ENCODE data around the gene BMPR2.

The BMPR2 gene

GRCh38 chr2:202375033-202375608 is 1.0 kb upstream of the BMPR2 start:
- no peak for TF ChIP-seq GATA3 (IDR thresholded peaks at IDR 0.05; ENCODE audit: low read depth, low read length)
- TF ChIP-seq GATA2 (IDR thresholded peaks at IDR 0.05; ENCODE audit: low read depth, low read length), result no peak

- TF ChIP-seq GATA3 (IDR thresholded peaks at IDR 0.05; ENCODE audit: low read depth, low read length) (no peak), GATA2 (IDR thresholded peaks at IDR 0.05; ENCODE audit: low read depth, low read length) (no peak)
Observed at GRCh38 chr2:202376460-202377206, 506 bp downstream of the BMPR2 start.

- no peak for TF ChIP-seq GATA2 (IDR thresholded peaks at IDR 0.05; ENCODE audit: low read depth, low read length)
Observed at GRCh38 chr2:202377207-202377761, 1.2 kb downstream of the BMPR2 start.

- TF ChIP-seq GATA3 (IDR thresholded peaks at IDR 0.05; ENCODE audit: low read depth, low read length), result no peak
- TF ChIP-seq GATA2 (IDR thresholded peaks at IDR 0.05; ENCODE audit: low read depth, low read length), result no peak
Observed at GRCh38 chr2:202378001-202378400, 1.9 kb downstream of the BMPR2 start.

GRCh38 chr2:202378662-202379358 is 2.7 kb downstream of the BMPR2 start:
- TF ChIP-seq GATA2 (IDR thresholded peaks at IDR 0.05; ENCODE audit: low read depth, low read length), result no peak
- TF ChIP-seq GATA3 (IDR thresholded peaks at IDR 0.05; ENCODE audit: low read depth, low read length), result no peak

- TF ChIP-seq GATA3 (IDR thresholded peaks at IDR 0.05; ENCODE audit: low read depth, low read length) (no peak), GATA2 (IDR thresholded peaks at IDR 0.05; ENCODE audit: low read depth, low read length) (no peak)
Observed at GRCh38 chr2:202382684-202383083, 6.6 kb downstream of the BMPR2 start.

GRCh38 chr2:202387608-202388342 is 11.6 kb downstream of the BMPR2 start:
- TF ChIP-seq GATA2 (IDR thresholded peaks at IDR 0.05; ENCODE audit: low read depth, low read length), result no peak
- TF ChIP-seq GATA3 (IDR thresholded peaks at IDR 0.05; ENCODE audit: low read depth, low read length), result no peak

GRCh38 chr2:202400941-202401340 is 24.8 kb downstream of the BMPR2 start:
- TF ChIP-seq GATA3 (IDR thresholded peaks at IDR 0.05; ENCODE audit: low read depth, low read length), result no peak
- no peak for TF ChIP-seq GATA2 (IDR thresholded peaks at IDR 0.05; ENCODE audit: low read depth, low read length)

GRCh38 chr2:202405798-202406197 is 29.7 kb downstream of the BMPR2 start:
- TF ChIP-seq GATA2 (IDR thresholded peaks at IDR 0.05; ENCODE audit: low read depth, low read length) (no peak), GATA3 (IDR thresholded peaks at IDR 0.05; ENCODE audit: low read depth, low read length) (no peak)

GRCh38 chr2:202406445-202406978 is 30.4 kb downstream of the BMPR2 start:
- TF ChIP-seq GATA3 (IDR thresholded peaks at IDR 0.05; ENCODE audit: low read depth, low read length) (no peak), GATA2 (IDR thresholded peaks at IDR 0.05; ENCODE audit: low read depth, low read length) (no peak)

GRCh38 chr2:202408546-202409140 is 32.5 kb downstream of the BMPR2 start:
- TF ChIP-seq GATA2 (IDR thresholded peaks at IDR 0.05; ENCODE audit: low read depth, low read length) (no peak), GATA3 (IDR thresholded peaks at IDR 0.05; ENCODE audit: low read depth, low read length) (no peak)

- no peak for TF ChIP-seq GATA2 (IDR thresholded peaks at IDR 0.05; ENCODE audit: low read depth, low read length)
- no peak for TF ChIP-seq GATA3 (IDR thresholded peaks at IDR 0.05; ENCODE audit: low read depth, low read length)
Observed at GRCh38 chr2:202410092-202410491, 34.0 kb downstream of the BMPR2 start.

- TF ChIP-seq GATA2 (IDR thresholded peaks at IDR 0.05; ENCODE audit: low read depth, low read length) (no peak), GATA3 (IDR thresholded peaks at IDR 0.05; ENCODE audit: low read depth, low read length) (no peak)
Observed at GRCh38 chr2:202411097-202411496, 35.0 kb downstream of the BMPR2 start.
